Esophagus squamous epithelium (tissue), 5 donors: Measurements from ENCODE around the gene ABCA12. TPM values are rescaled to one million over a fixed set of nuclear protein-coding genes. Genes with fewer than 3 reads are reported as not detected.

ENCODE experiments used
- DNase-seq: peaks from one replicate; lab custom pipeline; 2025; lab: John Stamatoyannopoulos, UW
- H3K27ac ChIP-seq, 4 donors: fragments of 200-600 bp; sonication (generic); one replicate each; pipeline ENCODE4 v1.5.1; 2016 to 2019; ENCODE audit warnings: mild to moderate bottlenecking in 1 of 4
- H3K27me3 ChIP-seq, 4 donors: fragments of 200-600 bp; sonication (generic); 1 replicate in 3 of 4; 2 replicates in 1 of 4; pipeline versions ENCODE4 v1.5.1 to v1.6.0; 2017 to 2021; ENCODE audit warnings: antibody characterized with exemption in 1 of 4
- H3K36me3 ChIP-seq, 3 donors: fragments of 200-600 bp; sonication (generic); one replicate each; pipeline ENCODE4 v1.5.1; 2016 to 2019
- H3K4me1 ChIP-seq, 3 donors: fragments of 200-600 bp; sonication (generic); one replicate each; pipeline ENCODE4 v1.5.1; 2017 to 2019
- H3K4me3 ChIP-seq, 4 donors: fragments of 200-600 bp; sonication (generic); 1 replicate in 3 of 4; 2 replicates in 1 of 4; pipeline ENCODE4 v1.5.1; 2016 to 2019; ENCODE audit warnings: mild to moderate bottlenecking in 2 of 4, moderate library complexity in 1 of 4
- H3K9me3 ChIP-seq, 3 donors: fragments of 200-600 bp; sonication (generic); one replicate each; pipeline ENCODE4 v1.5.1; 2016 to 2019
- POLR2A ChIP-seq, 4 donors: fragments of 450-650 bp; IDR thresholded peaks; one replicate each; pipeline ENCODE4 v1.6.1; 2017; ENCODE audit warnings: antibody characterized with exemption in 4 of 4, mild to moderate bottlenecking in 4 of 4, moderate library complexity in 3 of 4
- WGBS, 2 donors: methylation state at CpG; one replicate each; pipeline ENCODE4 v1.1.5; 2018; 5-methylcytosine and 5-hydroxymethylcytosine counted together
- intact Hi-C: fragments of 100-400 bp; cut with DNase I; formaldehyde crosslinking; loops from one replicate; pipeline ENCODE4 v1.15.0; 2022
- total RNA-seq, 4 donors: library from RNA; depleted of rRNA; stranded (reverse); fragments of >200 nt; gene quantifications; one replicate each; pipeline ENCODE4 v1.1.0, GENCODE V29; 2016
- TF ChIP-seq, protein P1 (sequence below), 6 experiments: fragments of 450-650 bp in 4 of 6; fragments of 200-600 bp in 2 of 6; sonication (generic) in 2 of 6; IDR thresholded peaks; one replicate each; pipeline ENCODE4 v1.5.1; 2016 to 2019; ENCODE audit warnings: antibody characterized with exemption in 6 of 6, mild to moderate bottlenecking in 4 of 6, moderate library complexity in 4 of 6
- donor health status: DM: yes; HTN: yes; CAD: no.

Gene ABCA12
- total RNA-seq, 4 donors from 2014 or later: 1.5 to 45.7 (median 3.8) TPM

GRCh38 chr2:215136669-215137328 is 1.6 kb downstream of the ABCA12 start:
- Histone ChIP-seq H3K4me3 (peak overlapping the region in 2 of 4 donors; percentile 0 to 32), H3K9me3 (no peaks in the 10 kb centered on the region), H3K4me1 (peaks cover 5 to 48% (median 5%) of the 10 kb centered on the region in 3 donors), H3K27ac (peak overlapping the region; percentile 53 to 75 (median 65)), H3K27me3 (no peaks in the 10 kb centered on the region), H3K36me3 (no peaks in the 10 kb centered on the region)
- DNase-seq: no peak
- no peak for TF ChIP-seq POLR2A (IDR thresholded peaks at IDR 0.05)
- TF ChIP-seq, protein P1, sequence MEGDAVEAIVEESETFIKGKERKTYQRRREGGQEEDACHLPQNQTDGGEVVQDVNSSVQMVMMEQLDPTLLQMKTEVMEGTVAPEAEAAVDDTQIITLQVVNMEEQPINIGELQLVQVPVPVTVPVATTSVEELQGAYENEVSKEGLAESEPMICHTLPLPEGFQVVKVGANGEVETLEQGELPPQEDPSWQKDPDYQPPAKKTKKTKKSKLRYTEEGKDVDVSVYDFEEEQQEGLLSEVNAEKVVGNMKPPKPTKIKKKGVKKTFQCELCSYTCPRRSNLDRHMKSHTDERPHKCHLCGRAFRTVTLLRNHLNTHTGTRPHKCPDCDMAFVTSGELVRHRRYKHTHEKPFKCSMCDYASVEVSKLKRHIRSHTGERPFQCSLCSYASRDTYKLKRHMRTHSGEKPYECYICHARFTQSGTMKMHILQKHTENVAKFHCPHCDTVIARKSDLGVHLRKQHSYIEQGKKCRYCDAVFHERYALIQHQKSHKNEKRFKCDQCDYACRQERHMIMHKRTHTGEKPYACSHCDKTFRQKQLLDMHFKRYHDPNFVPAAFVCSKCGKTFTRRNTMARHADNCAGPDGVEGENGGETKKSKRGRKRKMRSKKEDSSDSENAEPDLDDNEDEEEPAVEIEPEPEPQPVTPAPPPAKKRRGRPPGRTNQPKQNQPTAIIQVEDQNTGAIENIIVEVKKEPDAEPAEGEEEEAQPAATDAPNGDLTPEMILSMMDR (IDR thresholded peaks at IDR 0.05): no peak
- intact Hi-C loops: no loop called here
- WGBS, 2 donors: 20 to 33% methylated on average over 3 of the region's 3 CpGs

GRCh38 chr2:215120401-215120800 is 18.0 kb downstream of the ABCA12 start:
- Histone ChIP-seq H3K4me3 (no peak overlapping the region), H3K36me3 (no peaks in the 10 kb centered on the region), H3K27ac (no peak overlapping the region), H3K4me1 (peaks cover 0 to 8% (median 0%) of the 10 kb centered on the region in 3 donors), H3K27me3 (no peaks in the 10 kb centered on the region), H3K9me3 (peaks cover 0 to 5% (median 0%) of the 10 kb centered on the region in 3 donors)
- no peak for DNase-seq
- intact Hi-C loops: no loop called here
- WGBS, 2 donors: 68 to 79% methylated on average over 3 of the region's 3 CpGs
- no peak for TF ChIP-seq POLR2A (IDR thresholded peaks at IDR 0.05)
- TF ChIP-seq, protein P1 (IDR thresholded peaks at IDR 0.05): no peak

- no peak for DNase-seq
- intact Hi-C loops: no loop called here
- H3K4me3 ChIP-seq: no peak overlapping the region
- no peaks in the 10 kb centered on the region for H3K36me3 ChIP-seq
- no peaks in the 10 kb centered on the region for H3K27me3 ChIP-seq
- H3K9me3 ChIP-seq: peaks cover 0 to 5% (median 0%) of the 10 kb centered on the region in 3 donors
- TF ChIP-seq, protein P1 (IDR thresholded peaks at IDR 0.05): no peak
- no peak for TF ChIP-seq POLR2A (IDR thresholded peaks at IDR 0.05)
- peaks cover 0 to 8% (median 0%) of the 10 kb centered on the region in 3 donors for H3K4me1 ChIP-seq
- 92 to 94% methylated on average over 2 of the region's 2 CpGs for WGBS, 2 donors
- no peak overlapping the region for H3K27ac ChIP-seq
Measured at GRCh38 chr2:215119847-215120246, 18.6 kb downstream of the ABCA12 start.

- no peaks in the 10 kb centered on the region for H3K27me3 ChIP-seq
- WGBS, 2 donors: 61 to 77% methylated on average over 3 of the region's 3 CpGs
- intact Hi-C loops: no loop called here
- peaks cover 0 to 24% (median 8%) of the 10 kb centered on the region in 3 donors for H3K4me1 ChIP-seq
- no peak overlapping the region for H3K27ac ChIP-seq
- DNase-seq: no peak
- no peaks in the 10 kb centered on the region for H3K36me3 ChIP-seq
- TF ChIP-seq POLR2A (IDR thresholded peaks at IDR 0.05): no peak
- TF ChIP-seq, protein P1 (IDR thresholded peaks at IDR 0.05): no peak
- H3K9me3 ChIP-seq: no peaks in the 10 kb centered on the region
- no peak overlapping the region for H3K4me3 ChIP-seq
Measured at GRCh38 chr2:215110918-215111317, 27.5 kb downstream of the ABCA12 start.

DNA sequence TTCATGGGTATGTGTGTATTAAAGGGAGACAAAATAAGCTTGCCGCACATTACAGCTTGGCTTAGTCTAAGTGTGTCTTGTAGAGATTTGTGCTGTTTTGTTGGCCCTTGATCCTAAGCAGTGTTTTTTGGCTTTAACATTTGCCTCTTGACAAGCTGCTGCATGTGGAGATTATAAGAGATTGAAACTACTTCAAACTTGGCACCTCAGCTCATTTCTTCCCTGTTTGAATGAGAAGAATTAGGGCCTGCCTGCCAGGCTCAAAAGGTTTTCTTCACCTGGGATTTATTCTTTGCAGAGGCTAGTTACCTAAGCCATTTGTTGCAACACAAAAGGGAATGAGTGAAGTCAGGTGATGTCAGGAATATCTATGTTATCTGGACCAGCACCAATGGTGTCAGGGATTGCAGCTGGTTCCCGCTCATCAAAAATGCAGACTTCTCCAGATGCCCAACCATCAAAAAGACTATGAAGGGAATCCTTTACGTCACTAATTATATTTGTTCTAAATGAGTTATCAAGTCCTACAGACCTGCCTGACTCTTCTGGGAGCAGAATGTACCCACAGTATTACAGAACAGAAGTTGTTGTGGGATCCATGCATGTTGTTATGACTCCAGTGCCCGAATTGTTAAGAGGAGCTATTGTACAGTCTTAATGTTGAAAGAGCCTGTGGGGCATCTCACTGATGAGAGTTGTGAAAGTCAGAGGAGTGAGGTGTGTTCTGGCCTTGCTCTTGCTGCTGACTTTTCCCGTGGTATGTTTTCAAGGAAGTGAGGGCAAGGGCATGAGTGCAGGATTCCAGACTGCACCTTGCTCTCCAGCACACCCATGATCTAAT is 31.0 kb downstream of the ABCA12 start:
- intact Hi-C loops: no loop called here
- no peak for TF ChIP-seq POLR2A (IDR thresholded peaks at IDR 0.05)
- TF ChIP-seq, protein P1 (IDR thresholded peaks at IDR 0.05): no peak
- no peak overlapping the region for H3K4me3 ChIP-seq
- H3K27me3 ChIP-seq: no peaks in the 10 kb centered on the region
- no peak for DNase-seq
- no peaks in the 10 kb centered on the region for H3K9me3 ChIP-seq
- WGBS, 2 donors: 36 to 41% methylated on average over 5 of the region's 5 CpGs
- peaks cover 4 to 43% (median 8%) of the 10 kb centered on the region in 3 donors for H3K4me1 ChIP-seq
- peak overlapping the region; percentile 7 to 61 (median 44) for H3K27ac ChIP-seq
- H3K36me3 ChIP-seq: no peaks in the 10 kb centered on the region
